Sigmoid colon (tissue), 7 donors: ENCODE data around the gene SMIM1. TPM values are rescaled to one million over a fixed set of nuclear protein-coding genes. Genes with fewer than 3 reads are reported as not detected.

Experiments used
- DNase-seq: peaks from one replicate; pipeline ENCODE4 v3.0.0-alpha.2; 2019
- H3K27ac ChIP-seq, 4 donors: fragments of 200-600 bp; sonication (generic); one replicate each; pipeline ENCODE4 v1.5.1; 2016 to 2019; ENCODE audit warnings: mild to moderate bottlenecking in 1 of 4
- H3K27me3 ChIP-seq, 3 donors: fragments of 200-600 bp; sonication (generic); one replicate each; pipeline ENCODE4 v1.5.1; 2019; ENCODE audit warnings: mild to moderate bottlenecking in 1 of 3
- H3K36me3 ChIP-seq, 4 donors: fragments of 200-600 bp; sonication (generic); one replicate each; pipeline ENCODE4 v1.5.1; 2016 to 2019
- H3K4me1 ChIP-seq, 4 donors: fragments of 200-600 bp; sonication (generic); one replicate each; pipeline ENCODE4 v1.5.1; 2017 to 2019
- H3K4me3 ChIP-seq, 4 donors: fragments of 200-600 bp; sonication (generic); one replicate each; pipeline ENCODE4 v1.5.1; 2017 to 2019; ENCODE audit warnings: mild to moderate bottlenecking in 2 of 4, moderate library complexity in 1 of 4
- H3K9me3 ChIP-seq, 4 donors: fragments of 200-600 bp in 3 of 4; sonication (generic) in 3 of 4; one replicate each; pipeline versions ENCODE4 v1.5.1 to v1.6.1; 2013 to 2019
- EP300 ChIP-seq, 4 donors: sonication (generic); formaldehyde crosslinking; IDR thresholded peaks; one replicate each; pipeline ENCODE4 v1.6.1; 2017; ENCODE audit warnings: antibody characterized with exemption in 4 of 4
- POLR2A ChIP-seq, 2 donors: fragments of 450-650 bp; IDR thresholded peaks; one replicate each; pipeline ENCODE4 v1.6.1; 2016; ENCODE audit warnings: antibody characterized with exemption in 2 of 2, mild to moderate bottlenecking in 2 of 2, moderate library complexity in 2 of 2
- POLR2AphosphoS5 ChIP-seq, 4 donors: sonication (generic); formaldehyde crosslinking; IDR thresholded peaks; one replicate each; pipeline ENCODE4 v1.6.1; 2017; ENCODE audit warnings: antibody characterized with exemption in 4 of 4
- WGBS, 2 donors: extraction: QIAGEN DNeasy Blood & Tissue Kit; methylation state at CpG; one replicate each; pipeline ENCODE4 v1.1.7; 2013; 5-methylcytosine and 5-hydroxymethylcytosine counted together
- intact Hi-C: fragments of 100-400 bp; cut with DNase I; formaldehyde crosslinking; loops from one replicate; pipeline ENCODE4 v1.15.1; 2023
- polyA plus RNA-seq, 3 donors: library from polyadenylated mRNA; stranded (reverse); fragments of 200-250 nt; gene quantifications; one replicate each; pipeline ENCODE4 v1.2.3, GENCODE V29; 2013
- total RNA-seq, 4 donors: library from RNA; depleted of rRNA; stranded (reverse); fragments of >200 nt; gene quantifications; one replicate each; pipeline ENCODE4 v1.1.0, GENCODE V29; 2016
- TF ChIP-seq, protein P1 (sequence below), 4 experiments: fragments of 450-650 bp in 3 of 4; fragments of 200-600 bp in 1 of 4; IDR thresholded peaks; one replicate each; pipeline ENCODE4 v1.5.1; 2016 to 2019; ENCODE audit warnings: antibody characterized with exemption in 4 of 4, mild to moderate bottlenecking in 3 of 4, moderate library complexity in 2 of 4
- donor health status: healthy with polysubstance abuse.
- donor health status: Bipolar disorder and iron deficiency.
- donor health status: healthy.

SMIM1 gene
- total and polyA plus RNA-seq, 7 donors, result 2.7 to 10.8 (median 6.8) TPM; not detected in 1

DNA sequence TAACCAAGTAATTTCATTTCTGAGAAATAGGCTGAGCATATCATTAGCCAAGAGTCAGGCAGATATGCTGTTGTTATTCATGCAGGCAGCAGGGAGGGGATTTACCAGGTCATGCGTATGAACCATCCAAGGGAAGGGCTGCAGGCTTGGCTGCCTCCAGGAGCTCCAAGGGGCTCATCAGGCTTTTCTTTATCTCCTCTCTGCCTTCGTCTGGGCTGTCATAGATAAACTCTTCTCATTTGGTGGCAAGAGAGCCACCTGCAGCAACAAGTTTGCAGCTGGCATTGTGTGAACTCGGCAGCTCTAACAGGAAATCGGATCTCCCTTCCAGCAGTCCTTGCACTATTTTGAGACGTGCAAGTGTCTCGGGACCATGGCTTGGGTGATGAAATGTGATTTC, 12.8 kb upstream of the SMIM1 start:
- TF ChIP-seq, protein P1, sequence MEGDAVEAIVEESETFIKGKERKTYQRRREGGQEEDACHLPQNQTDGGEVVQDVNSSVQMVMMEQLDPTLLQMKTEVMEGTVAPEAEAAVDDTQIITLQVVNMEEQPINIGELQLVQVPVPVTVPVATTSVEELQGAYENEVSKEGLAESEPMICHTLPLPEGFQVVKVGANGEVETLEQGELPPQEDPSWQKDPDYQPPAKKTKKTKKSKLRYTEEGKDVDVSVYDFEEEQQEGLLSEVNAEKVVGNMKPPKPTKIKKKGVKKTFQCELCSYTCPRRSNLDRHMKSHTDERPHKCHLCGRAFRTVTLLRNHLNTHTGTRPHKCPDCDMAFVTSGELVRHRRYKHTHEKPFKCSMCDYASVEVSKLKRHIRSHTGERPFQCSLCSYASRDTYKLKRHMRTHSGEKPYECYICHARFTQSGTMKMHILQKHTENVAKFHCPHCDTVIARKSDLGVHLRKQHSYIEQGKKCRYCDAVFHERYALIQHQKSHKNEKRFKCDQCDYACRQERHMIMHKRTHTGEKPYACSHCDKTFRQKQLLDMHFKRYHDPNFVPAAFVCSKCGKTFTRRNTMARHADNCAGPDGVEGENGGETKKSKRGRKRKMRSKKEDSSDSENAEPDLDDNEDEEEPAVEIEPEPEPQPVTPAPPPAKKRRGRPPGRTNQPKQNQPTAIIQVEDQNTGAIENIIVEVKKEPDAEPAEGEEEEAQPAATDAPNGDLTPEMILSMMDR (IDR thresholded peaks at IDR 0.05), result no peak
- TF ChIP-seq POLR2A (IDR thresholded peaks at IDR 0.05) (no peak), POLR2AphosphoS5 (IDR thresholded peaks at IDR 0.05) (no peak)
- DNase-seq, result no peak
- Histone ChIP-seq H3K36me3 (no peaks in the 10 kb centered on the region), H3K4me1 (no peaks in the 10 kb centered on the region), H3K27me3 (peaks cover 0 to 52% (median 9%) of the 10 kb centered on the region in 3 donors), H3K9me3 (no peaks in the 10 kb centered on the region), H3K27ac (no peak overlapping the region), H3K4me3 (no peak overlapping the region)
- intact Hi-C loops, result no loop called here
- WGBS, 2 donors, result 65 to 71% methylated on average over 6 of the region's 6 CpGs

DNA sequence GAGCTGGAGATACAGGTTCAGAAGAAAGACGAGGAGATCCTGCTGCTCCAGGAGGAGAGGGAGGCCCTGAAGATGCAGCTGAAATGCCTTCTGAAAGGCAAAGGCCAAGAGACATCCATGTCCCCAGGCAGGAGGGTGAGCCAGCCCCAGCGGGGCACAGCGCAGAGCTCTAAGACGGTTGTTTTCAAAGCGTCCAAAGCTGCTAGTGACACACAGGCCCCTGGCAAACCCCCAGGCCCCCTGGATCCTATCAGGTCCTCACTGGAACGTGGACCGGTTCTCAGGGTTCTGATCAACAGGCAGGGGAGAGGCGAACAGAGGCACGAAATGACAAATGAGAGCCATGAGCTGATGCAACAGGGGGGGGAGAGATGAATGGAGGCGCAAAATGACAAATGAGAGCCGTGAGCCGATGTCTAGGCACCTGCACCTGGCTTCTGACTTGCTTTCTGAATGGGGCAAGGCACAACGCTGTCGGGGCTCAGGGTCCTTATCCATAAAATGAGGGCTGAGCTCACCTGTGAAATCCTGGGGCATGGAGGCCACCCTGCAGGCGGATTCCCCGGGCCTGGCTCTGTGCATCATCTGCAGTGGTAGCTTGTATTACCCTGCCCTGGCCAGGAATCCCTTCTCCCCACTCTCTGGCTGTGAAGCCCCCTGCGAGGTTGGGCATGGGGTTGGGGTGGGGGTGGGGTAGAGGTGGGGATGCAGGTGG, 11.1 kb upstream of the SMIM1 start:
- no peaks in the 10 kb centered on the region for H3K4me1 ChIP-seq
- no peak overlapping the region for H3K27ac ChIP-seq
- H3K27me3 ChIP-seq, result peaks cover 0 to 37% (median 8%) of the 10 kb centered on the region in 3 donors
- TF ChIP-seq, protein P1 (IDR thresholded peaks at IDR 0.05), result no peak
- intact Hi-C loops, result no loop called here
- H3K4me3 ChIP-seq, result no peak overlapping the region
- DNase-seq, result no peak
- H3K36me3 ChIP-seq, result no peaks in the 10 kb centered on the region
- H3K9me3 ChIP-seq, result no peaks in the 10 kb centered on the region
- 83 to 88% methylated on average over 17 of the region's 17 CpGs for WGBS, 2 donors

DNA sequence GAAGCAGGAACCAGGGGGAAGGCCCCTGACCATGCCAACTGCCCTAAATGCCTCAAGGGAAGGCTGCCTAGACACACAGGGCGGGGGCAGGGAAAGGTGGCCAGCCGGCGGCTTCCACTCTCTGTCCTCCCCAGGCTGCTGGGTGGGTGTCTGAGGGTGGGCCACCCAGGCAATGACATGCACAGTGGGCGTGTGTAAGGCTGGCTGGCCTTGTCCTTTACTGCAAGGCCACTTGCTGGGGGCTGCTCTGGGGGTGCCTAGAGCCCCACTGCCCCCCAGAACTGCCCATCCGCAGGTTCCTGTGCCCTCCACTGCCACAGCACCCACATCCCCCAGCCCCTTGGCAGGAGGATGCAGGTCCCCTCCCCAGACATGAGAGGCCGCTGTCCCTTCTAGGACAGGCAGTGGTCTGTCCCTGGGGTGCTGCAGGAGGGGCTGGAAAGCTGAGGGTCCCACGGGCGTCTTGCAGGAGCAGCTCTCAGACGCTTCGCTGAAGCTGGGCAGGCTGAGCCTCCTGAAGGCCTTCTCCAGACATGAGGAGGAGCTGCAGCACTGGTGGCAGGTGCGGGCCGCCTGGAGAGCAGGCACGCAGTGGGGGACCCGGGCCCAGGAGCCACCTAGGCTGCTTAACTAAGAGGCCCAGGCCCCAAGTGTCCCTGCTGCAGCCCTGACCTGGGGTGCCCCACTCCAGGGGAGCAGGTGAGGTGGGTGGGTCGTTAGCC, 10.2 kb upstream of the SMIM1 start:
- H3K4me1 ChIP-seq, result no peaks in the 10 kb centered on the region
- intact Hi-C loops, result no loop called here
- H3K27me3 ChIP-seq, result peaks cover 0 to 35% (median 8%) of the 10 kb centered on the region in 3 donors
- H3K4me3 ChIP-seq, result no peak overlapping the region
- 75 to 81% methylated on average over 15 of the region's 15 CpGs for WGBS, 2 donors
- no peaks in the 10 kb centered on the region for H3K36me3 ChIP-seq
- H3K27ac ChIP-seq, result no peak overlapping the region
- no peak for DNase-seq
- TF ChIP-seq POLR2A (IDR thresholded peaks at IDR 0.05), result no peak
- TF ChIP-seq, protein P1 (IDR thresholded peaks at IDR 0.05), result no peak
- no peak for TF ChIP-seq EP300 (IDR thresholded peaks at IDR 0.05)
- no peak for TF ChIP-seq POLR2AphosphoS5 (IDR thresholded peaks at IDR 0.05)
- no peaks in the 10 kb centered on the region for H3K9me3 ChIP-seq

DNA sequence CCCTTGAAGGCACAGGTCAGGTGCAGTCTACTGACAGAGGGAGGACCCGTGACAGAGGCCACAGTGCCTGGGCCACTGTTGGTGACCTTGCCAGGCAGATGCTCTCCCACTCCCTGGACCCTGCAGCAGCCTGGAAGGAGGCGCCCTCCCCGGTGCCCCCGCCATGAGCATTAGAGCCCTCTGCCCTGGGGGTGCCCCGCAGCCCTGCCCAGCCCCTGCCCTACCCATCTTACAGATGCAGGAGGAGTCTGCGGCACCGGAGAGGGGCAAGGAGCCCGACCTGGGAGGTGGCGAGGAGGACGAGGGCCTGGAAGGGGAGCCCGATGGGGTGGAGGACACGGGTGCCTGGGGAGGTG, 9.7 kb upstream of the SMIM1 start:
- no peaks in the 10 kb centered on the region for H3K36me3 ChIP-seq
- no peak overlapping the region for H3K4me3 ChIP-seq
- WGBS, 2 donors, result 80 to 81% methylated on average over 12 of the region's 12 CpGs
- no peaks in the 10 kb centered on the region for H3K9me3 ChIP-seq
- no peak overlapping the region for H3K27ac ChIP-seq
- no peaks in the 10 kb centered on the region for H3K4me1 ChIP-seq
- H3K27me3 ChIP-seq, result peaks cover 0 to 35% (median 8%) of the 10 kb centered on the region in 3 donors
- no peak for DNase-seq
- TF ChIP-seq EP300 (IDR thresholded peaks at IDR 0.05) (no peak), POLR2A (IDR thresholded peaks at IDR 0.05) (no peak), POLR2AphosphoS5 (IDR thresholded peaks at IDR 0.05) (no peak)
- TF ChIP-seq, protein P1 (IDR thresholded peaks at IDR 0.05), result no peak
- intact Hi-C loops, result no loop called here
